Prostate gland (tissue), 2 donors: ENCODE data around the gene EIF5A. TPM values are rescaled to one million over a fixed set of nuclear protein-coding genes. Genes with fewer than 3 reads are reported as not detected.

Experiments
- DNase-seq: peaks from one replicate; pipeline ENCODE4 v3.0.0-alpha.2; 2019; ENCODE audit warnings: low spot score
- H3K27ac ChIP-seq, 2 donors: fragments of 200-600 bp; sonication (generic); 2 replicates each; pipeline ENCODE4 v1.5.1; 2017 to 2019
- H3K27me3 ChIP-seq: fragments of 200-600 bp; sonication (generic); replicated peaks from 2 replicates; pipeline ENCODE4 v1.5.1; 2019; ENCODE audit not compliant: insufficient read depth
- H3K36me3 ChIP-seq, 2 donors: fragments of 200-600 bp; sonication (generic); 1 replicate in 1 of 2; 2 replicates in 1 of 2; pipeline versions ENCODE4 v1.5.1 to v1.8.1; 2017 to 2019
- H3K4me1 ChIP-seq: fragments of 200-600 bp; sonication (generic); replicated peaks from 2 replicates; pipeline ENCODE4 v1.5.1; 2019
- H3K4me3 ChIP-seq, 2 donors: fragments of 200-600 bp; sonication (generic); 2 replicates each; pipeline ENCODE4 v1.5.1; 2017 to 2019
- H3K9me3 ChIP-seq: fragments of 200-600 bp; sonication (generic); 2 replicates; pipeline ENCODE4 v1.5.1; 2017
- CTCF ChIP-seq, 4 experiments: fragments of 200-600 bp in 2 of 4; fragments of 450-650 bp in 2 of 4; sonication (generic) in 2 of 4; IDR thresholded peaks; 1 replicate in 3 of 4; 2 replicates in 1 of 4; pipeline ENCODE4 v1.5.1; 2016 to 2019; ENCODE audit warnings: antibody characterized with exemption in 4 of 4, mild to moderate bottlenecking in 2 of 4, moderate library complexity in 2 of 4
- POLR2A ChIP-seq: fragments of 450-650 bp; IDR thresholded peaks from one replicate; pipeline ENCODE4 v1.6.1; 2016; ENCODE audit warnings: antibody characterized with exemption, mild to moderate bottlenecking
- POLR2AphosphoS5 ChIP-seq: sonication (generic); formaldehyde crosslinking; IDR thresholded peaks from one replicate; pipeline ENCODE4 v1.6.1; 2017; ENCODE audit warnings: antibody characterized with exemption
- WGBS: methylation state at CpG from one replicate; pipeline ENCODE4 v1.1.5; 2018; 5-methylcytosine and 5-hydroxymethylcytosine counted together
- intact Hi-C: fragments of 100-400 bp; cut with DNase I; formaldehyde crosslinking; loops from one replicate; pipeline ENCODE4 v1.14.2; 2022
- total RNA-seq, 2 donors: library from RNA; depleted of rRNA; stranded (reverse); fragments of >200 nt; gene quantifications; one replicate each; pipeline ENCODE4 v1.1.0, GENCODE V29; 2016

EIF5A gene
- total RNA-seq, 2 donors from 2014 or later, result 172 to 195 TPM

- H3K9me3 ChIP-seq, result no peaks in the 10 kb centered on the region
- no peak within 1 kb of the TSS for H3K4me3 ChIP-seq
- TF ChIP-seq CTCF (IDR thresholded peaks at IDR 0.05) (no peak), POLR2AphosphoS5 (peak; percentile 35)
- no peaks in the 10 kb centered on the region for H3K36me3 ChIP-seq
- 54% methylated on average over 10 of the region's 10 CpGs for WGBS
- peak within 1 kb of the TSS in 1 of 2 donors; percentile 38 for H3K27ac ChIP-seq
- no peak for DNase-seq
- intact Hi-C loops, result loop anchor here (10.0 kb wide), 1 partner anchor 130 kb away; the partner anchor contains the start of genes POLR2A and SLC35G6
- H3K4me1 ChIP-seq, result peaks cover 5% of the 10 kb centered on the region
- no peaks in the 10 kb centered on the region for H3K27me3 ChIP-seq
Observed at GRCh38 chr17:7355053-7355452, 47.6 kb downstream of the EIF5A start, which contains the start of gene TMEM95. TMEM95 (plus strand) TSS chr17:7355156; CDS start chr17:7355205, 49 bp downstream.

- Histone ChIP-seq H3K27ac (no peak overlapping the region), H3K36me3 (no peaks in the 10 kb centered on the region), H3K27me3 (no peaks in the 10 kb centered on the region), H3K9me3 (no peaks in the 10 kb centered on the region), H3K4me3 (no peak overlapping the region), H3K4me1 (peaks cover 5% of the 10 kb centered on the region)
- 80% methylated on average over 8 of the region's 8 CpGs for WGBS
- TF ChIP-seq POLR2AphosphoS5, result no peak
- TF ChIP-seq CTCF (IDR thresholded peaks at IDR 0.05), result no peak
- no peak for TF ChIP-seq POLR2A
- DNase-seq, result no peak
- intact Hi-C loops, result loop anchor here (10.0 kb wide), 1 partner anchor 129 kb away; the partner anchor contains the start of genes POLR2A and SLC35G6
Observed at GRCh38 chr17:7355573-7355972, 48.1 kb downstream of the EIF5A start.

- peak; percentile 71 for DNase-seq
- Histone ChIP-seq H3K27me3 (no peaks in the 10 kb centered on the region), H3K9me3 (no peaks in the 10 kb centered on the region), H3K27ac (no peak overlapping the region), H3K4me3 (no peak overlapping the region), H3K4me1 (peaks cover 5% of the 10 kb centered on the region), H3K36me3 (no peaks in the 10 kb centered on the region)
- intact Hi-C loops, result loop anchor here (10.0 kb wide), 1 partner anchor 129 kb away; the partner anchor contains the start of genes POLR2A and SLC35G6
- TF ChIP-seq POLR2A, result no peak
- peak; percentile 63 for TF ChIP-seq POLR2AphosphoS5
- TF ChIP-seq CTCF (IDR thresholded peaks at IDR 0.05), result peak; percentile 61 to 94 (median 88)
- WGBS, result 10% methylated on average over 12 of the region's 12 CpGs
Observed at GRCh38 chr17:7356072-7356549, 48.7 kb downstream of the EIF5A start.

- WGBS, result 83% methylated on average over 8 of the region's 8 CpGs
- peaks cover 5% of the 10 kb centered on the region for H3K4me1 ChIP-seq
- intact Hi-C loops, result loop anchor here (1.0 to 10.0 kb wide), 2 partner anchors 80 to 128 kb away; partner anchors contain the start of genes POLR2A and SLC35G6
Observed at GRCh38 chr17:7356756-7357155, 49.3 kb downstream of the EIF5A start.

More at GRCh38 chr17:7356756-7357155, 49.3 kb downstream of the EIF5A start:
- no peaks in the 10 kb centered on the region for H3K9me3 ChIP-seq
- H3K36me3 ChIP-seq, result no peaks in the 10 kb centered on the region
- no peak for TF ChIP-seq CTCF (IDR thresholded peaks at IDR 0.05)
- TF ChIP-seq POLR2AphosphoS5, result no peak
- no peak for DNase-seq
- H3K27ac ChIP-seq, result no peak overlapping the region
- H3K27me3 ChIP-seq, result no peaks in the 10 kb centered on the region
- H3K4me3 ChIP-seq, result no peak overlapping the region
